Keratinocyte (primary cell): ENCODE results near the gene SNX8. TPM values are rescaled to one million over a fixed set of nuclear protein-coding genes. Genes with fewer than 3 reads are reported as not detected.

Source experiments
- DNase-seq: peaks from one replicate; pipeline ENCODE4 v3.0.0-alpha.2; 2011; ENCODE audit warnings: low read depth, missing footprints, low spot score
- FAIRE-seq: peaks from 2 replicates; lab custom pipeline; 2011; peaks lifted over from hg19 to GRCh38; lab: Jason Lieb, UNC
- H2AFZ ChIP-seq: 2 replicates; pipeline ENCODE4 v1.6.0; 2012; ENCODE audit warnings: low read length, control low read depth, inconsistent platforms; ENCODE audit not compliant: control insufficient read depth
- H3K27ac ChIP-seq: 2 replicates; pipeline ENCODE4 v1.5.1; 2011; ENCODE audit warnings: low read length; ENCODE audit not compliant: control insufficient read depth, insufficient read depth
- H3K27me3 ChIP-seq: 3 replicates; pipeline ENCODE4 v1.6.0; 2011; ENCODE audit warnings: low read length; ENCODE audit not compliant: control insufficient read depth, insufficient read depth; ENCODE audit errors: extremely low read depth
- H3K36me3 ChIP-seq, 2 experiments: 2 replicates in 1 of 2; 3 replicates in 1 of 2; pipeline ENCODE4 v1.5.1; 2011; ENCODE audit warnings: low read length in 2 of 2, mild to moderate bottlenecking in 1 of 2; ENCODE audit not compliant: control insufficient read depth in 2 of 2, insufficient read depth in 2 of 2; ENCODE audit errors: extremely low read depth in 1 of 2
- H3K4me1 ChIP-seq: 3 replicates; pipeline ENCODE4 v1.5.1; 2011; ENCODE audit warnings: low read length; ENCODE audit not compliant: control insufficient read depth, insufficient read depth; ENCODE audit errors: extremely low read depth
- H3K4me2 ChIP-seq: 3 replicates; pipeline ENCODE4 v1.6.0; 2011; ENCODE audit warnings: low read depth, low read length; ENCODE audit not compliant: control insufficient read depth, insufficient read depth; ENCODE audit errors: extremely low read depth
- H3K4me3 ChIP-seq, 3 experiments: fragments of 200-600 bp in 1 of 3; sonication (generic) in 1 of 3; 2 replicates in 2 of 3; 3 replicates in 1 of 3; pipeline ENCODE4 v1.5.1; 2011 to 2016; ENCODE audit warnings: low read length in 3 of 3, mild to moderate bottlenecking in 3 of 3, control low read depth in 2 of 3, inconsistent platforms in 1 of 3, low read depth in 1 of 3, mixed read lengths in 1 of 3, mixed run types in 1 of 3, moderate library complexity in 1 of 3; ENCODE audit not compliant: control insufficient read depth in 2 of 3, insufficient read depth in 2 of 3; ENCODE audit errors: extremely low read depth in 1 of 3
- H3K79me2 ChIP-seq: 2 replicates; pipeline ENCODE4 v1.6.0; 2012; ENCODE audit warnings: low read length; ENCODE audit not compliant: control insufficient read depth, insufficient read depth
- H3K9ac ChIP-seq: 3 replicates; pipeline ENCODE4 v1.6.0; 2011; ENCODE audit warnings: low read length; ENCODE audit not compliant: control insufficient read depth, insufficient read depth; ENCODE audit errors: extremely low read depth
- H3K9me1 ChIP-seq: 3 replicates; pipeline ENCODE4 v1.6.0; 2011; ENCODE audit warnings: low read length; ENCODE audit not compliant: control insufficient read depth, insufficient read depth; ENCODE audit errors: extremely low read depth
- H3K9me3 ChIP-seq: 2 replicates; pipeline ENCODE4 v1.5.1; 2012; ENCODE audit warnings: low read depth, low read length; ENCODE audit not compliant: control insufficient read depth
- H4K20me1 ChIP-seq: 3 replicates; pipeline ENCODE4 v1.6.0; 2011; ENCODE audit warnings: low read length; ENCODE audit not compliant: control insufficient read depth, insufficient read depth; ENCODE audit errors: extremely low read depth
- EZH2 ChIP-seq: IDR thresholded peaks from one replicate; pipeline ENCODE4 v1.6.1; 2012; ENCODE audit warnings: inconsistent platforms, mild to moderate bottlenecking, low read length, moderate library complexity
- dilution Hi-C: fragments of 300-500 bp; cut with MboI; formaldehyde crosslinking; loops from one replicate; pipeline ENCODE4 v1.7.0; 2020; ENCODE audit warnings: low sequenced_read_pairs; ENCODE audit not compliant: extremely low pct_ligation_motif_present
- polyA plus RNA-seq, 5 experiments: library from polyadenylated mRNA; depleted of rRNA in 3 of 5; stranded (reverse) in 3 of 5; stranded (forward) in 1 of 5; unstranded in 1 of 5; fragments of >200 nt; gene quantifications; 1 replicate in 1 of 5; 2 replicates in 3 of 5; 3 replicates in 1 of 5; pipeline versions ENCODE4 v1.2.1 to v1.2.3, GENCODE V29; 2011 to 2012; ENCODE audit warnings: missing spikeins in 2 of 5, low read depth in 1 of 5, low replicate concordance in 1 of 5
- TF ChIP-seq, protein P1 (sequence below), 3 experiments: IDR thresholded peaks in 1 of 3; conservative IDR thresholded peaks in 1 of 3; optimal IDR thresholded peaks in 1 of 3; 2 replicates in 2 of 3; 3 replicates in 1 of 3; pipeline versions ENCODE3 to v1.5.1; 2011; ENCODE audit warnings: low read length in 3 of 3, mild to moderate bottlenecking in 3 of 3, moderate library complexity in 2 of 3, control low read depth in 1 of 3, inconsistent platforms in 1 of 3; ENCODE audit not compliant: insufficient read depth in 2 of 3; ENCODE audit errors: extremely low read depth in 1 of 3

Gene SNX8
- polyA plus RNA-seq, 1 donor (not counting 4 experiments of a cell fraction or from before 2014, with no cell fraction given) = 24.2 TPM

DNA sequence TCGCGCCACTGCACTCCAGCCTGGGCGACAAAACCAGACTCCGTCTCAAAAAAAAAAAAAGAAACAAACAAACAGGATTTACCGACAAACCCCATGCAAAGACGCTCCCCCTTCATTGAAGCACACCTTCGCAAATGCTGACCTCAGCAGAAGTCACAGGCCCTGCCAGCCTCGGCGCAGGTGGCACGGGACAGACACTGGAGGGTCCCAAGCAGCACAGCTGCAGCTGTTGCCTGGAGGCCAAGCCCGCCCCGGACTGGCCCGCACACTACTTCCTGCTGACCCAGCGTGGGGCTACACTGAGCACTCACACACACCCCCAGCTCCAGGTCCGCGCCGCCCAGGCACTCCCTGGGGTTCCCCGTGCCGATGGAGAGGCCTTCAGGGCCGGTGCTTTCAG lies 31.2 kb downstream of the SNX8 start:
- no peak overlapping the region for H3K4me3 ChIP-seq
- DNase-seq = no peak
- H3K79me2 ChIP-seq = no peaks in the 10 kb centered on the region
- dilution Hi-C loops = no loop called here
- H3K4me2 ChIP-seq = no peak overlapping the region
- H3K27me3 ChIP-seq = no peaks in the 10 kb centered on the region
- no peaks in the 10 kb centered on the region for H3K9me3 ChIP-seq
- no peak for FAIRE-seq
- no peaks in the 10 kb centered on the region for H3K4me1 ChIP-seq
- no peaks in the 10 kb centered on the region for H4K20me1 ChIP-seq
- no peak overlapping the region for H3K9ac ChIP-seq
- no peak overlapping the region for H2AFZ ChIP-seq
- H3K36me3 ChIP-seq = no peaks in the 10 kb centered on the region
- TF ChIP-seq, protein P1, sequence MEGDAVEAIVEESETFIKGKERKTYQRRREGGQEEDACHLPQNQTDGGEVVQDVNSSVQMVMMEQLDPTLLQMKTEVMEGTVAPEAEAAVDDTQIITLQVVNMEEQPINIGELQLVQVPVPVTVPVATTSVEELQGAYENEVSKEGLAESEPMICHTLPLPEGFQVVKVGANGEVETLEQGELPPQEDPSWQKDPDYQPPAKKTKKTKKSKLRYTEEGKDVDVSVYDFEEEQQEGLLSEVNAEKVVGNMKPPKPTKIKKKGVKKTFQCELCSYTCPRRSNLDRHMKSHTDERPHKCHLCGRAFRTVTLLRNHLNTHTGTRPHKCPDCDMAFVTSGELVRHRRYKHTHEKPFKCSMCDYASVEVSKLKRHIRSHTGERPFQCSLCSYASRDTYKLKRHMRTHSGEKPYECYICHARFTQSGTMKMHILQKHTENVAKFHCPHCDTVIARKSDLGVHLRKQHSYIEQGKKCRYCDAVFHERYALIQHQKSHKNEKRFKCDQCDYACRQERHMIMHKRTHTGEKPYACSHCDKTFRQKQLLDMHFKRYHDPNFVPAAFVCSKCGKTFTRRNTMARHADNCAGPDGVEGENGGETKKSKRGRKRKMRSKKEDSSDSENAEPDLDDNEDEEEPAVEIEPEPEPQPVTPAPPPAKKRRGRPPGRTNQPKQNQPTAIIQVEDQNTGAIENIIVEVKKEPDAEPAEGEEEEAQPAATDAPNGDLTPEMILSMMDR (optimal IDR thresholded peaks at IDR 0.05 in 1 of 3, IDR thresholded peaks at IDR 0.05 in 1 of 3, conservative IDR thresholded peaks at IDR 0.05 in 1 of 3; ENCODE audit: extremely low read depth in 1 of 3, insufficient read depth in 2 of 3, low read length in 3 of 3) = no peak
- no peak for TF ChIP-seq EZH2
- no peak overlapping the region for H3K27ac ChIP-seq
- H3K9me1 ChIP-seq = no peaks in the 10 kb centered on the region

DNA sequence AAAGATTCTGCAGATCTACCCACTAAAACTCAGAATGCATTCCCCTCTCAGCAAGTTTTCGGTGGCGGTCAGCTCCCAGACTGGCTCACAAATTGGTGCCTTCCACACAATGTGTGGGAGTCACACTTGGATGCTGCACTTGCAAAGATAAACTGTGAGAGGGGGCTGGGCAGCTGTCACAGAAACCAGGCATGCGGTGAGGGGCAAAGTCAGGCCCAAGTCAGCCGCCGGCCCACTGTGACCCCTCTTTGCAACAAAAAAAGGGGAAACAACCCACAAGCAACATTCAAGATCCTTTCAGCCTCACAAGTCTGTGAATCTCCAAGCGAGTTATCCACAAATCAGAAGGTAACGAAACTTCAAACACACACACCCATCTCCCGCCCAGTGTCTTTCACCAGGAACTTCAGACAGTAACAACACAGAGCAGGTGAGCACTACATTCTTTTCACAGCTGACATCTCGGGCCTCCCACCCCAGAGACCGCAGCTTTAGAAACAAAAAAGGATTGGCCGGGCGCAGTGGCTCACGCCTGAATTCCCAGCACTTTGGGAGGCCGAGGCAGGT lies 32.0 kb downstream of the SNX8 start:
- no peaks in the 10 kb centered on the region for H3K9me1 ChIP-seq
- no peak overlapping the region for H3K4me2 ChIP-seq
- H3K4me1 ChIP-seq = no peaks in the 10 kb centered on the region
- no peaks in the 10 kb centered on the region for H4K20me1 ChIP-seq
- no peaks in the 10 kb centered on the region for H3K79me2 ChIP-seq
- DNase-seq (no peak), FAIRE-seq (no peak)
- no peaks in the 10 kb centered on the region for H3K27me3 ChIP-seq
- TF ChIP-seq, protein P1 (optimal IDR thresholded peaks at IDR 0.05 in 1 of 3, IDR thresholded peaks at IDR 0.05 in 1 of 3, conservative IDR thresholded peaks at IDR 0.05 in 1 of 3; ENCODE audit: extremely low read depth in 1 of 3, insufficient read depth in 2 of 3, low read length in 3 of 3) = no peak
- H3K9me3 ChIP-seq = no peaks in the 10 kb centered on the region
- H3K4me3 ChIP-seq = no peak overlapping the region
- H3K9ac ChIP-seq = no peak overlapping the region
- dilution Hi-C loops = no loop called here
- peaks cover 0 to 1% of the 10 kb centered on the region in 2 experiments for H3K36me3 ChIP-seq
- no peak overlapping the region for H2AFZ ChIP-seq
- no peak overlapping the region for H3K27ac ChIP-seq
